HepG2 (cell line): Measurements from ENCODE around the gene TGFBR1. TPM values are rescaled to one million over a fixed set of nuclear protein-coding genes. Genes with fewer than 3 reads are reported as not detected.
A peak's percentile ranks its signal among the peaks of the same experiment; 100 is the strongest.

ENCODE experiments used
- CHD2 ChIP-seq: IDR thresholded peaks from 2 replicates; pipeline ENCODE4 v1.6.1; 2011; ENCODE audit warnings: low read depth, low read length, improper control_type of control experiment
- E2F5 ChIP-seq: sonication (generic); formaldehyde crosslinking; conservative IDR thresholded peaks from 2 replicates; pipeline ENCODE4 v1.4.0; 2020; ENCODE audit warnings: missing genetic modification reagents
- ELF4 ChIP-seq: sonication (generic); formaldehyde crosslinking; IDR thresholded peaks from 2 replicates; pipeline ENCODE4 v1.5.0; 2020; ENCODE audit warnings: missing genetic modification reagents, mild to moderate bottlenecking, moderate library complexity, borderline replicate concordance
- FIP1L1 ChIP-seq: fragments of 200-400 bp; formaldehyde crosslinking; IDR thresholded peaks from 2 replicates; pipeline ENCODE4 v1.6.1; 2018; ENCODE audit warnings: low read depth, mild to moderate bottlenecking, low read length, moderate library complexity, borderline replicate concordance; ENCODE audit not compliant: insufficient read depth
- HMGXB4 ChIP-seq, 2 experiments: sonication (generic) in 1 of 2; formaldehyde crosslinking in 1 of 2; IDR thresholded peaks; 2 replicates each; pipeline versions ENCODE4 v1.4.0 to v1.6.1; 2018 to 2020; ENCODE audit warnings: missing genetic modification reagents in 2 of 2, borderline replicate concordance in 1 of 2, low read depth in 1 of 2, mild to moderate bottlenecking in 1 of 2, missing biosample characterization in 1 of 2
- KAT7 ChIP-seq: IDR thresholded peaks from 2 replicates; pipeline ENCODE4 v1.6.1; 2018; ENCODE audit warnings: borderline replicate concordance, missing compliant biosample characterization
- LCORL ChIP-seq, 2 experiments: fragments of 450-650 bp in 1 of 2; sonication (generic) in 1 of 2; formaldehyde crosslinking in 1 of 2; IDR thresholded peaks; 2 replicates each; pipeline versions ENCODE4 v1.5.0 to v1.6.1; 2017 to 2020; ENCODE audit warnings: antibody characterized with exemption in 1 of 2, missing genetic modification reagents in 1 of 2
- RERE ChIP-seq: IDR thresholded peaks from 2 replicates; pipeline ENCODE4 v1.6.1; 2016; ENCODE audit warnings: low read depth, missing genetic modification reagents, missing compliant biosample characterization
- RXRB ChIP-seq: IDR thresholded peaks from 2 replicates; pipeline ENCODE4 v1.6.1; 2016; ENCODE audit warnings: borderline replicate concordance, missing genetic modification reagents, missing compliant biosample characterization
- SMAD1 ChIP-seq: sonication (generic); formaldehyde crosslinking; IDR thresholded peaks from 2 replicates; pipeline ENCODE4 v1.4.0; 2020; ENCODE audit warnings: missing genetic modification reagents, low read depth, mild to moderate bottlenecking, borderline replicate concordance
- TERF1 ChIP-seq: sonication (generic); formaldehyde crosslinking; IDR thresholded peaks from 2 replicates; pipeline ENCODE4 v1.8.0; 2022; ENCODE audit warnings: mild to moderate bottlenecking, missing genetic modification reagents, moderate library complexity
- TMF1 ChIP-seq: sonication (generic); formaldehyde crosslinking; IDR thresholded peaks from 2 replicates; pipeline ENCODE4 v1.8.1; 2022; ENCODE audit warnings: low read depth, missing genetic modification reagents
- XBP1 ChIP-seq: sonication (generic); formaldehyde crosslinking; IDR thresholded peaks from 2 replicates; pipeline ENCODE4 v1.5.0; 2020; ENCODE audit warnings: missing genetic modification reagents
- ZBTB1 ChIP-seq: sonication (generic); formaldehyde crosslinking; IDR thresholded peaks from 2 replicates; pipeline ENCODE4 v1.4.0; 2020; ENCODE audit warnings: missing genetic modification reagents, borderline replicate concordance
- ZNF24 ChIP-seq: fragments of 450-650 bp; IDR thresholded peaks from 2 replicates; pipeline ENCODE4 v1.6.1; 2017; ENCODE audit warnings: antibody characterized with exemption, mild to moderate bottlenecking
- ZNF274 ChIP-seq: sonication (generic); formaldehyde crosslinking; IDR thresholded peaks from 2 replicates; pipeline ENCODE4 v1.5.1; 2020; ENCODE audit warnings: mild to moderate bottlenecking, missing genetic modification reagents
- ZNF354B ChIP-seq: sonication (generic); formaldehyde crosslinking; IDR thresholded peaks from 2 replicates; pipeline ENCODE4 v1.8.0; 2022; ENCODE audit warnings: mild to moderate bottlenecking, missing genetic modification reagents
- ZNF557 ChIP-seq: sonication (generic); formaldehyde crosslinking; IDR thresholded peaks from 2 replicates; pipeline ENCODE4 v1.4.0; 2020; ENCODE audit warnings: missing genetic modification reagents
- ZNF660 ChIP-seq: sonication (generic); formaldehyde crosslinking; IDR thresholded peaks from 2 replicates; pipeline ENCODE4 v1.5.1; 2020; ENCODE audit warnings: mild to moderate bottlenecking, low read depth, missing genetic modification reagents, borderline replicate concordance
- polyA plus RNA-seq, 8 experiments: library from polyadenylated mRNA; depleted of rRNA in 3 of 8; stranded (reverse) in 7 of 8; unstranded in 1 of 8; fragments of >200 nt; fragmentation: Illumina TruSeq in 4 of 8; extraction: Trizol in 4 of 8; gene quantifications; 2 replicates each; pipeline versions ENCODE4 v1.2.1 to v1.2.3, GENCODE V29; 2011 to 2016; ENCODE audit warnings: low read depth in 4 of 8, missing spikeins in 1 of 8, mixed read lengths in 1 of 8; ENCODE audit not compliant: insufficient read depth in 1 of 8
- total RNA-seq, 5 experiments: library from RNA; depleted of rRNA; stranded (reverse); fragments of >200 nt; fragmentation: Illumina TruSeq; extraction: Trizol; gene quantifications; 2 replicates each; pipeline ENCODE4 v1.2.3, GENCODE V29; 2016; ENCODE audit warnings: low read depth in 1 of 5

Gene TGFBR1
- total and polyA plus RNA-seq, 2 of the 13 experiments (the other 11 are each of a cell fraction or from before 2014, with no cell fraction given) = 16.8 to 23.9 TPM

- TF ChIP-seq FIP1L1 (no peak), RXRB (CRISPR knock-in tag) (no peak), KAT7 (CRISPR knock-in tag) (no peak), ZBTB1 (no peak), ELF4 (no peak), LCORL (IDR thresholded peaks at IDR 0.05) (no peak), LCORL (CRISPR knock-in tag; IDR thresholded peaks at IDR 0.05) (peak; percentile 50; the same call in 1 of the 2 replicates), HMGXB4 (CRISPR knock-in tag; IDR thresholded peaks at IDR 0.05; ENCODE audit: borderline replicate concordance in 1 of 2, low read depth in 1 of 2) (peak in 1 of 2 experiments; percentile 9; a peak in 1 of 4 replicates), ZNF24 (no peak), ZNF274 (no peak), XBP1 (CRISPR knock-in tag) (no peak), TERF1 (CRISPR knock-in tag) (no peak), E2F5 (CRISPR knock-in tag) (no peak), CHD2 (no peak), TMF1 (no peak), RERE (no peak), ZNF557 (no peak), ZNF354B (no peak), SMAD1 (CRISPR knock-in tag) (no peak), ZNF660 (CRISPR knock-in tag) (no peak)
Measured at GRCh38 chr9:99105152-99106043, 485 bp downstream of the TGFBR1 start (continued).
